ENCODE measurements around the gene BBS2. TPM values are rescaled to one million over a fixed set of nuclear protein-coding genes. Genes with fewer than 3 reads are reported as not detected.

The BBS2 gene
- total RNA-seq, 1 donor from 2014 or later, result 32.9 TPM

GRCh38 chr16:56477096-56477878 lies 42.5 kb downstream of the BBS2 start:
- DNase-seq (ENCODE audit: low read depth), result peak; percentile 81

DNA sequence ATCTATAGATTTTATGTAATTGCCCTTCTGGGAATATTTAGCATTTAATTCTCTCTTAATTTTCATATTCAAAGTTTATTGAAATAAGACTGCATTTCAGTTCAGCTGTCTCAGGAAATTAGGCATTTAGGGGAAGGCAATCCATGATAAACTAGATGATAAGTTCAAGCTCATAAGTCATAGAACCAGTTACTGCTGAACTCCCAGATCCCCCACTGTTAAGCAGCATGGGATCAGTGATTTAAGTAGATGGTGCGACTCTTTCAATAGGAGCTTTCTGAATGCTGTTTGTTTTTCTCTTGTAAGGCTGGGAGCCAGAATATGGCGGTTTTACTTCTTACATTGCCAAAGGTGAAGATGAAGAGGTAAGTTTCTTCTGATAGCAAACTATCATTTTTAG lies 44.6 kb downstream of the BBS2 start:
- DNase-seq (ENCODE audit: low read depth), result no peak

DNA sequence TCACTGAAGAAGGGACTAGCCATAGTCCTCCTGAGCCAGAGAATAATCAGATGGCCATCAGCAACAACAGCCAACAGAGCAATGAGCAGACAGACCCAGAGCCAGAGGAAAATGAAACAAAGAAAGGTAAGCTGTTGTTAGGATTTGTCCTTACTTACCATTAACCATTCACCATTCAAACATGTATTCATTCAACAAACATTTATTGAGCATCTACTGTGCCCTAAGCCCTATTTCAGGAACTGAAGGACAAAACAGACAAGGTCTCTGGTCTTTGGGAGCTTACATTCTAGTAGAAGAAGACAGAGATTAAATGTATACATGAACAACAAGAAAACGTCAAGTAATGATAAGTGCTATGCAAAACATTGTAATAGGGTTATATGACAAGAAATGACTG lies 49.2 kb downstream of the BBS2 start:
- no peak for DNase-seq (ENCODE audit: low read depth)

- no peak for DNase-seq (ENCODE audit: low read depth)
These were observed 49.6 kb downstream of the BBS2 start for GRCh38 chr16:56470232-56470631.

DNA sequence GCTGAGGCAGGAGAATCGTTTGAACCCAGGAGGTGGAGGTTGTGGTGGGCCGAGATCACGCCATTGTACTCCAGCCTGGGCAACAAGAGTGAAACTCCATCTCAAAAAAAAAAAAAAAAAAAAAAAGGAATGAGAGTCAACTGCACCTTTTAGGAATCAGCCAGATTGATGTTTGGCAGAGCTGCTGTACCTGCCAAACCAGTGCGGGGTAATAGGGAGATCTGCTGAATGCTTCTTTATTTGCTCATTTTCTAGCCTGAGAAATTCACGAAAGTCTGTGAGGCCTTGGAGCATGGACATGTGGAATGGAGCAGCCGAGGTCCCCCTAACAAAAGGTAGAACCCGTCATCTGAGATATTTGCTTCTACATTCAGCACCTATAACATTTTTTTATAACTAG lies 50.1 kb downstream of the BBS2 start:
- DNase-seq (ENCODE audit: low read depth), result no peak

DNA sequence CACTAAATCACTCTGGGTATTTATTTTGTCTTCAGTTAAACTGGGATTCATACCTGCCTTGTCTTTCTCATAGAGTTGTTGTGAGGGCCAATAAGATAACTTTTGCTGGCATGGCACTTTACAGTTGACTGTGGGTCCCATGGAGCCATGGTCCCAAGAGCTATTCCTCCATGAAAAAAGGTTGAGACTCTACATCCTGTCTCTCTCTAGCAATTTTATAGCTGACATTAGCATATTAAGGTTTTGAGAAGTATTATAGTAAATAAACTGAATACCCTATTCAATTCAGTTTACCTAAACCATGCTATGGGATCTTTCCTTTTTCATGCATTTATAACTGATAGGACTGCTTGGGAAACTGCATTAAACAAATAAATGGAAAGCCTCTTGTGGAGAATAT lies 51.0 kb downstream of the BBS2 start:
- no peak for DNase-seq (ENCODE audit: low read depth)

DNA sequence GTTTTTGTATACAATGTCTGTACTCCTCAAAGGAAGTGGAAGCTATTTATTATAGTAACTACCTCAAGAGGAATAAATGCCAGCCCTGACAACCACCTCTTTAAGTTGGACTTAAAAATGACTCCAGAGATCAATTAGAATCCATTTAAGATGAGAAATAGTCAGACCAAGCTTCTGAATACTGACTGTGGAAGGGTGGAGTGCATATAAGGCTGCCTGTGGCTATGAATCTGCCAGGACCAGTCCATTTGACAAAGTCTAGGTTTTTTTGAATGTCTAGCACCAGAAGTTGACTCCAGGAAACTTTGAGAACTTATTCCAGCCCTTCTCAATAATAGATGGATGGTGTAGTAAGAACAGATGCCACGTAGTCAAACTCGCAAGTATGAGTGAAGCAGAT lies 53.5 kb downstream of the BBS2 start:
- DNase-seq (ENCODE audit: low read depth), result no peak

DNA sequence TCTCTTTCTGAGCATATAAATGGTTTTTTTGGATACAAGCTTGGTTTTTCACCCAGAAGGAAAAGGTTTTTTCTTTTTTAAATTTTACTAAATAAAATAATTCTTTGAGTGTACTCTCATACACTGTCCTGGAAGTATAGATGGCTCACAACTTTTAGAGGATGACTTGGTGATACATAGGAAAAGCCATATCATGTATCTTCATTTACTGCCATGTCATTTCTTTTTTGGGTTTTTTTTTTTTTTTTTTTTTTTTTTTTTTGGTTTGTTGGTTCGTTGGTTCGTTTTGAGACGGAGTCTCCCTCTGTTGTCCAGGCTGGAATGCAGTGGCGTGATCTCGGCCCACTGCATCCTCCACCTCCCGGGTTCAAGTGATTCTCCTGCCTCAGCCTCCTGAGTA lies 56.7 kb downstream of the BBS2 start:
- no peak for DNase-seq (ENCODE audit: low read depth)

GRCh38 chr16:56462064-56462796 lies 57.6 kb downstream of the BBS2 start:
- DNase-seq (ENCODE audit: low read depth), result no peak

- no peak for DNase-seq (ENCODE audit: low read depth)
These were observed 59.7 kb downstream of the BBS2 start for GRCh38 chr16:56460101-56460500.

- DNase-seq (ENCODE audit: low read depth), result no peak
These were observed 61.8 kb downstream of the BBS2 start for GRCh38 chr16:56457927-56458470.

- DNase-seq (ENCODE audit: low read depth), result peak; percentile 83
These were observed 67.8 kb downstream of the BBS2 start for GRCh38 chr16:56451753-56452689.

DNA sequence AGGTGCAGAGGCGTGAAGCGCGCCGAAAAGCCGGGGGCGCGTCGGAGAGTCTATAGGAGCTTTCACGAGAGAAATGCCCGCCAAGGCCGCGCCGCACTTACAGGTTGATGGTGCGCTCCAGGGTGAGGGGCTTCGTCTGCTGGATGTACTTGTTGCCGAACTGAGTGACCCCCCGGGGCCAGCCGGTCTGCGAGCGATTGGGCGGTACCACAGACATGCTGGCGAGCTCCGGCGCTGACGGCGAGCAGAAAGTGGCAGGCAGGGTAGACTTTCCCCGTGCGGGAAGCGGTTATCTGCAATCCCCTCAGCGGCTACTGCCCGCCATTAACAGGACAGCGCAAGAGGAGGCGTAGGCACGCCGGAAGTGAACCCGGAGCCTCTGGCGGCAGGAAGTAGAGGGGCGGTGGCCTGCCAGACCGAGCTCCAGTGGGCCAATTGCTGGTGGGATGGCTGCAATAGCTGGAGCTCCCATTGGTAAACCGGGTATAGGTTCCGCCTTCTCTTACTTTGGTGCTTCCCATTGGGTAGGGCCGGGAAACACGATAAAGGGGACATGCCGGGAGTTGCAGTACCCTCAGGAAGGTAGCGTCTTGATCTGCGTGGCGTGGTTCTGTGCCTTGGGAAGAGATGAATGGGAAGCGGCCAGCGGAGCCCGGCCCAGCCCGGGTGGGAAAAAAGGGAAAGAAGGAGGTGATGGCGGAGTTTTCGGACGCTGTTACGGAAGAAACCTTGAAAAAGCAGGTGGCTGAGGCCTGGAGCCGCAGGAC lies 68.7 kb downstream of the BBS2 start, which contains the start of the genes NUDT21 and OGFOD1:
TSS of gene NUDT21 (minus strand) at position 347 of the 767 bp plus-strand sequence. CDS start at position 217, 130 bp downstream.
TSS of gene OGFOD1 (plus strand) at position 569 of the 767 bp plus-strand sequence. CDS start at position 628, 59 bp downstream.
- DNase-seq (ENCODE audit: low read depth), result peak; percentile 99

GRCh38 chr16:56450275-56450985 lies 69.4 kb downstream of the BBS2 start:
- DNase-seq (ENCODE audit: low read depth), result peak; percentile 13

GRCh38 chr16:56448005-56448404 lies 71.8 kb downstream of the BBS2 start:
- DNase-seq (ENCODE audit: low read depth), result no peak

- DNase-seq (ENCODE audit: low read depth), result no peak
These were observed 72.5 kb downstream of the BBS2 start for GRCh38 chr16:56447286-56447685.

DNA sequence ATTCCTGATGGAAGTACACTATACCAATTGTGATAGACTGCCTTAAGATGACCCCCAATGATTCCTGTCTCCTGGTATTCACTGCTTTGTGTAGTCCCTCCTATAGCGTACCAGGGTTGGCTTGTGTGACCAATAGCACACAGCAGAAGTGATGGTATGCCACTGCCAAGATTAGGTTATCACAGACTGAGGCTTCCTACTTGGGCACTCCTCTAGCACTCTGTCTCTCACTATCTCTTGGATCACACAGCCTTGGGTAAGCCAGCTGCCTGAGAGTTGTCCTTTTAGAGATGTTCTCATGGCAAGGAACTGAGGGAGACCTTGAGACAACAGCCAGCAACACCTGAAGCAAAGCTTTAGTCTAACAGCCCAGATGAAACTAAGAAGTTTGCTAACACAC lies 81.8 kb downstream of the BBS2 start:
- no peak for DNase-seq (ENCODE audit: low read depth)

GRCh38 chr16:56436258-56436657 lies 83.6 kb downstream of the BBS2 start:
- no peak for DNase-seq (ENCODE audit: low read depth)

Data from myocyte (in vitro differentiated cells).